Measurements from ENCODE around the gene DISC1.
A peak's percentile ranks its signal among the peaks of the same experiment; 100 is the strongest.

Gene DISC1

GRCh38 chr1:231670755-231671154 lies 44.2 kb downstream of the DISC1 start:
- DNase-seq (ENCODE audit: low read depth): no peak

- DNase-seq (ENCODE audit: low read depth): no peak
Measured at GRCh38 chr1:231674575-231674974, 48.0 kb downstream of the DISC1 start.

GRCh38 chr1:231676487-231676886 lies 49.9 kb downstream of the DISC1 start:
- no peak for DNase-seq (ENCODE audit: low read depth)

- DNase-seq (ENCODE audit: low read depth): no peak
Measured at GRCh38 chr1:231677442-231677841, 50.9 kb downstream of the DISC1 start.

GRCh38 chr1:231678011-231678432 lies 51.4 kb downstream of the DISC1 start:
- DNase-seq (ENCODE audit: low read depth): no peak

- DNase-seq (ENCODE audit: low read depth): no peak
Measured at GRCh38 chr1:231679109-231679508, 52.5 kb downstream of the DISC1 start.

- DNase-seq (ENCODE audit: low read depth): no peak
Measured at GRCh38 chr1:231681006-231681405, 54.4 kb downstream of the DISC1 start.

- DNase-seq (ENCODE audit: low read depth): no peak
Measured at GRCh38 chr1:231682779-231683178, 56.2 kb downstream of the DISC1 start.

- DNase-seq (ENCODE audit: low read depth): no peak
Measured at GRCh38 chr1:231683439-231684165, 57.0 kb downstream of the DISC1 start.

- DNase-seq (ENCODE audit: low read depth): no peak
Measured at GRCh38 chr1:231684356-231685244, 58.0 kb downstream of the DISC1 start.

GRCh38 chr1:231686384-231686783 lies 59.8 kb downstream of the DISC1 start:
- DNase-seq (ENCODE audit: low read depth): no peak

GRCh38 chr1:231688989-231689388 lies 62.4 kb downstream of the DISC1 start:
- no peak for DNase-seq (ENCODE audit: low read depth)

GRCh38 chr1:231690059-231690458 lies 63.5 kb downstream of the DISC1 start:
- DNase-seq (ENCODE audit: low read depth): no peak

- DNase-seq (ENCODE audit: low read depth): peak; percentile 24
Measured at GRCh38 chr1:231691618-231692259, 65.1 kb downstream of the DISC1 start.

- DNase-seq (ENCODE audit: low read depth): no peak
Measured at GRCh38 chr1:231693361-231694074, 66.9 kb downstream of the DISC1 start.

GRCh38 chr1:231694075-231694431 lies 67.5 kb downstream of the DISC1 start:
- no peak for DNase-seq (ENCODE audit: low read depth)

GRCh38 chr1:231694465-231695077 lies 68.0 kb downstream of the DISC1 start:
- DNase-seq (ENCODE audit: low read depth): no peak

- no peak for DNase-seq (ENCODE audit: low read depth)
Measured at GRCh38 chr1:231695439-231696255, 69.1 kb downstream of the DISC1 start.

- peak; percentile 25 for DNase-seq (ENCODE audit: low read depth)
Measured at GRCh38 chr1:231699784-231700183, 73.2 kb downstream of the DISC1 start.

- DNase-seq (ENCODE audit: low read depth): no peak
Measured at GRCh38 chr1:231701306-231701705, 74.7 kb downstream of the DISC1 start.

- no peak for DNase-seq (ENCODE audit: low read depth)
Measured at GRCh38 chr1:231702331-231702730, 75.7 kb downstream of the DISC1 start.

Measured in stromal cell of bone marrow (primary cell).